SKM-1 (cell line): Measurements from ENCODE around the gene LHX6.
A peak's percentile ranks its signal among the peaks of the same experiment; 100 is the strongest.

Experiments used
- DNase-seq: peaks from one replicate; lab custom pipeline; 2025; ENCODE audit not compliant: unreplicated experiment; lab: John Stamatoyannopoulos, UW

LHX6 gene

GRCh38 chr9:122158202-122158601, 70.6 kb downstream of the LHX6 start:
- DNase-seq, result peak; percentile 16

- DNase-seq, result no peak
Observed at GRCh38 chr9:122155796-122156195, 73.0 kb downstream of the LHX6 start.
